Measurements from ENCODE around the gene FOXP1. TPM values are rescaled to one million over a fixed set of nuclear protein-coding genes. Genes with fewer than 3 reads are reported as not detected.

Gene FOXP1
- total RNA-seq, 1 experiment from 2014 or later, result 24.8 TPM

DNA sequence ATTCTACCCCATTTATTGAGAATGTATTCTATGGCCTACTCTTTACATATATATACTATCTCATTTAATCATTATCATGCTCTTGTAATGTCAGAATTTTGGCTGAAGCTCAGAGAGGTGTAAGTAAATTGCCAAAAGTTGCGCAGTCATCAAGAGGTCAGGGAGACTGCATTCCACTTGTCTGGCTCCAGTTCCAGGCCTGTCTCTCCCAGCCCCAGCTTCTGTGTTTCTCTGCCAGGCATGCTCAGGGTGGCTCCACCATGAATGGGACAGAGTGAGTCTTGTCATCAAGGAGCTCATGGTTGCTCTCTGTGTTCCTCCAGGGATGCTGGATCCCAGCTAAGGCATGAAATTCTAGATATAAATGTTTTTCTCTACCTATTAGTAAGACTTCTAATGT lies 635.9 kb downstream of the FOXP1 start:
- Histone ChIP-seq H3K4me1 (no peaks in the 10 kb centered on the region), H3K9me3 (replicated peaks) (no peaks in the 10 kb centered on the region), H3K36me3 (no peaks in the 10 kb centered on the region), H3K27ac (no peak overlapping the region), H3K4me3 (no peak overlapping the region), H3K27me3 (no peaks in the 10 kb centered on the region)
- DNase-seq, result no peak

DNA sequence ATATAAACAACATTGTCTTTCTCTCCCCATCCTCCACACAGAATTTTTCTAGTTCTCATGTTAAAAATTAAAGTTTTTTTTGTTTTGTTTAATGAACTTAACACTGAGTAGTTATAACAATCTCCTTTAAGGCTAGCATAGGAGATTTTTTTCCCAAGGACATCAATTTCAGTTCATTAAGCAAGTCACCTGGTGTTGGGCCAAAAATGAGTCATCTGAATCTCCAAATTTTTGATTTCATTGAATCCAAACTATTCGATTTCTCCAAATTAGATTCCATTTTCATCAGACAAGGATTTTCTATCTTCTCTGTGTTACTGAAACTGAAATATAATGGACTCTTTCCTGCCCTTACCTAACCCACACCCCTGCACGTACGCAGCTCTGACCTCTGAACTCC lies 639.6 kb downstream of the FOXP1 start:
- H3K27ac ChIP-seq, result no peak overlapping the region
- H3K4me1 ChIP-seq, result no peaks in the 10 kb centered on the region
- H3K27me3 ChIP-seq, result no peaks in the 10 kb centered on the region
- H3K9me3 ChIP-seq (replicated peaks), result no peaks in the 10 kb centered on the region
- H3K36me3 ChIP-seq, result no peaks in the 10 kb centered on the region
- no peak for DNase-seq
- H3K4me3 ChIP-seq, result no peak overlapping the region

DNA sequence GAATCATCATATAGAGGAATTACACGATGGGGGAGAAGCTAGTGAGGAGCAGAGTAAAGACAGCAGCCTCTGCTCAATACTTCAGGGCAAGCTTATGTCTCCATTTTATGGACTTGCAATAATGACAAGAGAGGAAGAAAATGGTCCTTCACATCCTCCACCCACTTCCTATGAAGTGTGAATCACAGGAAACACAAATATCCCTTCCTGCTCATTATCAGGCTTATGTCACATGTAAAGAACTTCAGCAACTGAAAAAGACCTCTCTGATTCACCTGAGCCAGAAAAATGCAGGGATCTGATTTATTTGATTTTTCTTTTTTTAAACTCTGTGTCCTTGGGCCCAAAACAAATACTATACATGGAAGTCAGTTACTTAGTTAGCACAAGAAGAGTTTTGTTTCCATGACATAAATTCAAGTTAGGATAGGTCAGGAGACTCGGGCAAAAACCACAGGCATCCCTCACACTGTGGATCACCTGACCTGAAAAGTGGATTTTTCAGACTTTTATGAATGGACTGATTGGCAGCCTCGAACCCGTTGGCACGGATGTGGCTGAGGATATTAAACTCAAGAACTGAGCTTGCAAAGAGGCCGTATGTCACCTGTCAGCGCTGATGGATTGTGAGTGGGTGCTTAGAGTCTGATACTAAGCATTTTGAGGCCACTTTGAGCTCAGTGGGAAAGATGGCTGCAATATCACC lies 650.3 kb downstream of the FOXP1 start:
- H3K36me3 ChIP-seq, result no peaks in the 10 kb centered on the region
- H3K27me3 ChIP-seq, result no peaks in the 10 kb centered on the region
- H3K9me3 ChIP-seq (replicated peaks), result no peaks in the 10 kb centered on the region
- DNase-seq, result no peak
- no peaks in the 10 kb centered on the region for H3K4me1 ChIP-seq
- H3K4me3 ChIP-seq, result no peak overlapping the region
- H3K27ac ChIP-seq, result no peak overlapping the region

DNA sequence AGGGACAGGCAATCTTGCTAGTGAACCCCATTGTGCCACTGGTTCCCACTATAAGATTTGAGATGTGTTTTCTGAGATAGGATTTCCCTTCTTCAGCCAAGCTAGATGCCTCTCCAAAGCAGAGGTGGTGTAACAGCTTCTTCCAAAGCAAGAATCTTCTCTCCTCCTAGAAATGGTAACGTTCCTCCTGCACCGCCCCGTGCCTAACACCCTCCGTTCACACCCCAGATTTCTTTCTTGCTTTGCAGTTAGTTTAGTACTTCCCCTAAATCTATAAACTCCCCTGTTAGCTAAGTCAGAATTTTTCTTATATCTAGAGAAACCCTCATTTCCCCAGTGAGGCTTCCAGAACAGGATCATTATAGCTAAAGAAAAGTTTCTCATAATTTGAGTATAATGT lies 653.5 kb downstream of the FOXP1 start:
- no peaks in the 10 kb centered on the region for H3K36me3 ChIP-seq
- DNase-seq, result no peak
- H3K27ac ChIP-seq, result no peak overlapping the region
- no peaks in the 10 kb centered on the region for H3K27me3 ChIP-seq
- no peaks in the 10 kb centered on the region for H3K4me1 ChIP-seq
- H3K4me3 ChIP-seq, result no peak overlapping the region
- no peaks in the 10 kb centered on the region for H3K9me3 ChIP-seq (replicated peaks)

GRCh38 chr3:70927239-70927638 lies 656.3 kb downstream of the FOXP1 start:
- H3K36me3 ChIP-seq, result no peaks in the 10 kb centered on the region
- no peaks in the 10 kb centered on the region for H3K27me3 ChIP-seq
- H3K4me3 ChIP-seq, result no peak overlapping the region
- no peak for DNase-seq
- no peaks in the 10 kb centered on the region for H3K4me1 ChIP-seq
- H3K9me3 ChIP-seq (replicated peaks), result no peaks in the 10 kb centered on the region
- no peak overlapping the region for H3K27ac ChIP-seq

DNA sequence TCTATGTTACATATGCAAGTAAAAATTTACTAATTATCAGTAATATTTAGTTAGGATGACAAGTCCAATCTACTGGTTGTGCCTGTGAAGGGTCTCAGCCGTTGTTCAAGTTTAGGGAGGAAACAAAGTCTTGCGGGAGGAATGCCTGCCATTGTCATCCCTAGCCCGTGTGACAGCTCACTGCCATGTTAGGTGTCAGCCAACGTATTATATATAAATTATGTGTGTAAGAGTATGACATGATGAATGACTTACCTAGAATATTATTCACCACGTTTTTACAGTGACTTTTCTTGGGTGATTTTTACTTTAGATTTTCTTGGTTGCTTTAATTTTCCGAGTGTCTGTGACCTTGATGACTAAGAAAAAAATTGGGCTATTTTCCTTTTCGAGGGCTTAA lies 656.7 kb downstream of the FOXP1 start:
- H3K36me3 ChIP-seq, result no peaks in the 10 kb centered on the region
- H3K27ac ChIP-seq, result no peak overlapping the region
- H3K4me3 ChIP-seq, result no peak overlapping the region
- H3K9me3 ChIP-seq (replicated peaks), result no peaks in the 10 kb centered on the region
- H3K4me1 ChIP-seq, result no peaks in the 10 kb centered on the region
- no peaks in the 10 kb centered on the region for H3K27me3 ChIP-seq
- DNase-seq, result no peak

GRCh38 chr3:70919661-70920060 lies 663.9 kb downstream of the FOXP1 start:
- Histone ChIP-seq H3K36me3 (no peaks in the 10 kb centered on the region), H3K27me3 (no peaks in the 10 kb centered on the region), H3K4me3 (no peak overlapping the region), H3K9me3 (replicated peaks) (no peaks in the 10 kb centered on the region), H3K27ac (no peak overlapping the region), H3K4me1 (no peaks in the 10 kb centered on the region)
- no peak for DNase-seq

DNA sequence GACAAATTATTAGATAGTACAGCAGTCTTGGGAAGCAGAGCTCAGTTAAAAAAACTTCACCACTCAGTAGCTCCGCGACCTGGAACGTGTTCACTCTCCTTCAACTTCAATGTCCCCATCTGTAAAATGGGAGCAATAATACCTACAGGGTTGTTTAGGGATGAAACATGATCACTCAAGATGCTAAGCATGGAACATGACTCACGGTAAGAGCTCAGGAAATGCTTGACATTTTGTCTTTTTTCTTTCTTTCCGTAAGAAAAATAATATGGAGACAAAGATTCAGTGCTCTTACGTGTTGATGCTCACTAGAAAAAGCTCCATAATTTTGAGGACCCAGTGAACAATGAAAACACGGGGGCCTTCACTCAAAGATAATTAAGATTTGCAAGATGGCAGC lies 664.4 kb downstream of the FOXP1 start:
- H3K9me3 ChIP-seq (replicated peaks), result no peaks in the 10 kb centered on the region
- no peaks in the 10 kb centered on the region for H3K36me3 ChIP-seq
- no peaks in the 10 kb centered on the region for H3K4me1 ChIP-seq
- H3K27me3 ChIP-seq, result no peaks in the 10 kb centered on the region
- H3K4me3 ChIP-seq, result no peak overlapping the region
- DNase-seq, result no peak
- no peak overlapping the region for H3K27ac ChIP-seq

DNA sequence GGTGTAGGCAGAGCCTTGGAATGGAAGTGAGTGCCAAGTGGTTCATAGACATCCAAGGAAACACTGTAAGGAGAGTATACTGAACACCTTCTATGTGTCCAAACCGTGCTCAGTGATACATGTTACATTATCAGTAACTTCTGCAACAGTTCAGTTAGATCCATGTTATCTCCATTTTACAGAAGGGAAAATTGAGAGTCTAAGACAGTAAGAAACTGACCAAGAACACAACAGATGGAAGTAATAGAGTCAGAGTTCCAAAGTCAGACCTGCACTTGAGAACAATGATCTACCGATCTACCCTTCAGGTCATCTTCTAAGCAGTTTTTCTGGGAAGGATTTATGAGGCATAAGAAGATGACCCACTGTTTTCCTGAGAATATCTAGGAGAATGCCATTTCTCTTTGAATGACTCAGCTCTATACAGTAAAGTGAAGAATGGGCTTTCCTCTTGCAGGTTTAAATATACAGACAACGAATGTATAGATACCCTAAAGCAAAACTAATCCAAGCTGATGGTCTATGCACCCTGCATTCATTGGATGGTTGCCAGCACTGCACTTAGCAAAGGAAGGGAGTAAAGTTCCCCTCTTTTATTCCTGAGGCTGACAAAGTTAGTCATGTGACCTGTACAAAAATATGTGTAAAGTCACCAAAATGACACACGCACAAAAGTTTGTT lies 667.0 kb downstream of the FOXP1 start:
- peak in 1 of 2 experiments; percentile 6 for DNase-seq
- H3K4me1 ChIP-seq, result no peaks in the 10 kb centered on the region
- no peaks in the 10 kb centered on the region for H3K27me3 ChIP-seq
- no peak overlapping the region for H3K27ac ChIP-seq
- H3K9me3 ChIP-seq (replicated peaks), result no peaks in the 10 kb centered on the region
- H3K36me3 ChIP-seq, result no peaks in the 10 kb centered on the region
- no peak overlapping the region for H3K4me3 ChIP-seq

GRCh38 chr3:70914862-70915261 lies 668.7 kb downstream of the FOXP1 start:
- H3K27me3 ChIP-seq, result no peaks in the 10 kb centered on the region

DNA sequence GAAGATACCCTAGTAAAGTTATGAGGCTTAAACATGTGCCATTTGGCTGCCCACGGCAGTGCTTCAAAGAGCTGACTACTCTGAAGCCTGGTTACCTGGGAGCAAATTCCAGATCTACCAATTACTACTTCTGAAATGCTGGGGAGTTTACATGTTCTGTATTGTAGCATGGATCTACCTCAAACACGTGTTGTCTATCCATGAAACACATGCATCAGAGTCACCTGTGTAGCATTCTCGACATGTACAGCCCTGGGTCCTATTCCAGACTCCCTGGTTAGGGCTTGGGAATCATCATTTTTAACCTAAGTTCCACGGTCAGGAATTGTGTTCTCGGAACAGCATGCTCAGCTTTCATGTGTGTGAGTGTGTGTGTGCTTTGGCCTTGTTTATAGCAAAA lies 671.8 kb downstream of the FOXP1 start:
- H3K9me3 ChIP-seq (replicated peaks), result no peaks in the 10 kb centered on the region
- H3K36me3 ChIP-seq, result no peaks in the 10 kb centered on the region
- no peak for DNase-seq
- no peak overlapping the region for H3K27ac ChIP-seq
- H3K4me3 ChIP-seq, result no peak overlapping the region
- no peaks in the 10 kb centered on the region for H3K27me3 ChIP-seq
- H3K4me1 ChIP-seq, result no peaks in the 10 kb centered on the region

More at GRCh38 chr3:70914862-70915261, 668.7 kb downstream of the FOXP1 start:
- Histone ChIP-seq H3K9me3 (replicated peaks) (no peaks in the 10 kb centered on the region), H3K36me3 (no peaks in the 10 kb centered on the region), H3K4me3 (no peak overlapping the region), H3K4me1 (no peaks in the 10 kb centered on the region), H3K27ac (no peak overlapping the region)
- no peak for DNase-seq

DNA sequence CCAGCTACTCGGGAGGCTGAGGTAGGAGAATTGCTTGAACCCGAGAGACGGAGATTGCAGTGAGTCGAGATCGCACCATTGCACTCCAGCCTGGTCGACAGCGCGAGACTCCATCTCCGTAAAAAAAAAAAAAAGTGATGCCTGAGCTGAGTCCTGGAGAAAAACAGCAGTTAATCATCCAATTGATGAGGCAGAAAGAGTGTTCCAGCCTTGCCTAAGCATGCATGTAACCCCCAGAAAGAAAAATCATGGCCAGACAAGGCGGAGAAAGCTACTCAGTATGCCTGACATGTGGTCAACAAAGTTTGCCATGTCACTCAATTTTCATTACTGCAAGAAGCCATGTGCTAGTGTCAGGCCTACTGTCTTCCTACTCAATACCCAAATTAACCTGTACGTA lies 678.0 kb downstream of the FOXP1 start:
- H3K27me3 ChIP-seq, result no peaks in the 10 kb centered on the region
- H3K36me3 ChIP-seq, result no peaks in the 10 kb centered on the region
- H3K4me1 ChIP-seq, result no peaks in the 10 kb centered on the region
- no peaks in the 10 kb centered on the region for H3K9me3 ChIP-seq (replicated peaks)
- no peak for DNase-seq
- H3K4me3 ChIP-seq, result no peak overlapping the region
- no peak overlapping the region for H3K27ac ChIP-seq

Other genes with a start within 250 kb of the FOXP1 start
- 0.20 and 0.23 TPM in 2 replicates for gene EIF4E3, start 141.7 kb upstream of the FOXP1 start, total RNA-seq (2014; rRNA removed; shearing (Covaris generic))
- gene GPR27, start 170.1 kb upstream of the FOXP1 start, total RNA-seq (2014; rRNA removed; shearing (Covaris generic)), result not detected in 2 replicates
- not detected in 2 replicates for gene PROK2, start 201.4 kb upstream of the FOXP1 start, total RNA-seq (2014; rRNA removed; shearing (Covaris generic))